Fibroblast of villous mesenchyme (primary cell): ENCODE results near the gene RASL11B. TPM values are rescaled to one million over a fixed set of nuclear protein-coding genes. Genes with fewer than 3 reads are reported as not detected.

Experiments
- DNase-seq: peaks from one replicate; pipeline ENCODE4 v3.0.0-alpha.2; 2010; ENCODE audit warnings: low read depth
- H3K4me3 ChIP-seq: 2 replicates; pipeline ENCODE4 v1.5.1; 2011; ENCODE audit warnings: low read depth, mild to moderate bottlenecking, low read length
- total RNA-seq: library from RNA; depleted of rRNA; stranded (reverse); fragments of >200 nt; gene quantifications from 2 replicates; pipeline ENCODE4 v1.2.3, GENCODE V29; 2012
- TF ChIP-seq, protein P1 (sequence below): IDR thresholded peaks from 2 replicates; pipeline ENCODE4 v1.5.1; 2012; ENCODE audit warnings: low read depth, mild to moderate bottlenecking, low read length; ENCODE audit not compliant: insufficient read depth

The RASL11B gene
- total RNA-seq, 1 donor, result 0.43 TPM

DNA sequence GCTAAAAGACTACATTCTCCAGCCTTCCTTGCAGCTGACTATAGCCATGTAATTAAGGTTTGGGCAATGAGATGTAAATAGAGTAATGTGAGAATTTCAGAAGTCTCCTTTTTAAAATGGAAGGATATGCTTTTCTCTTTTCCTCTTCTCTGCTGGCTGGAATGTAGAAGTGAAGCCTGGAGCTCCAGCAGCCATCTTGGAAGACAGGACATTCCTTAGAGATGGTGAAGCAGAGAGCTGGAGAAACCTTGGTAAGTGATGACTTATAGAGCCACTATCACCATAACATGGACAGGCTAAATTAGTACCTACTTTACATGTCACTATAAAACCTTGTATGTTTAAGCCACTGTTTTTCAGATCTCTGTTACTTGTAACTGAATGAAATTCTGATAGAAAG, 48.0 kb downstream of the RASL11B start:
- DNase-seq, result no peak
- TF ChIP-seq, protein P1, sequence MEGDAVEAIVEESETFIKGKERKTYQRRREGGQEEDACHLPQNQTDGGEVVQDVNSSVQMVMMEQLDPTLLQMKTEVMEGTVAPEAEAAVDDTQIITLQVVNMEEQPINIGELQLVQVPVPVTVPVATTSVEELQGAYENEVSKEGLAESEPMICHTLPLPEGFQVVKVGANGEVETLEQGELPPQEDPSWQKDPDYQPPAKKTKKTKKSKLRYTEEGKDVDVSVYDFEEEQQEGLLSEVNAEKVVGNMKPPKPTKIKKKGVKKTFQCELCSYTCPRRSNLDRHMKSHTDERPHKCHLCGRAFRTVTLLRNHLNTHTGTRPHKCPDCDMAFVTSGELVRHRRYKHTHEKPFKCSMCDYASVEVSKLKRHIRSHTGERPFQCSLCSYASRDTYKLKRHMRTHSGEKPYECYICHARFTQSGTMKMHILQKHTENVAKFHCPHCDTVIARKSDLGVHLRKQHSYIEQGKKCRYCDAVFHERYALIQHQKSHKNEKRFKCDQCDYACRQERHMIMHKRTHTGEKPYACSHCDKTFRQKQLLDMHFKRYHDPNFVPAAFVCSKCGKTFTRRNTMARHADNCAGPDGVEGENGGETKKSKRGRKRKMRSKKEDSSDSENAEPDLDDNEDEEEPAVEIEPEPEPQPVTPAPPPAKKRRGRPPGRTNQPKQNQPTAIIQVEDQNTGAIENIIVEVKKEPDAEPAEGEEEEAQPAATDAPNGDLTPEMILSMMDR, result no peak
- no peak overlapping the region for H3K4me3 ChIP-seq

DNA sequence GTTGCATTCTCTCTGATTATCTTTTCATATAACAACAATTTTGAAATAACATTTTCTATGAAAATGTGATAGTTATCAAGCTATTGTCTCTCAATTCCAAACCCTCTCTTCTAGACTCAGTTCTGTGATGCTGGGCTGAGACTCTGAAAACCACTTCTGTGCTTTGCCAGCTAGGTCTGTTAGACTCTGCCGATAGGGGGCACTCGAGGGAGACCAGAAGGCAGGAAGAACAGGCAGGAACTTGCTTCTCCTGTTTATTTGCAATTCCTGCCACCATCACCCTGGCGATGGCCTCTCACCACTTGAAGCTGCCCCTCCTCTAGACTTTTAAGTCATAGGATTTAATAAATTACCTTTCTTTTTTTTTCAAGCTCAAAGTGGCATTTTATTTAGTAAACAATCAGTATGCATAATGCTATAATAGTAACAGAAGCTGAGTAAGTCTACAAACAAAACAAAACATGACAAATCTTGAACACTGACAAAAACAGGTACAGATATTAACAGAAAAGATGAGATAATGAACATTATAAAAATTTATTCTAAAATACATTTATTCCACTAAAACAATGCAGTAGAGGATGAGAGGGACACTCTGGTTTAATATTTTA, 49.7 kb downstream of the RASL11B start:
- peak; percentile 79 for DNase-seq
- H3K4me3 ChIP-seq, result no peak overlapping the region
- TF ChIP-seq, protein P1, result peak; percentile 95

DNA sequence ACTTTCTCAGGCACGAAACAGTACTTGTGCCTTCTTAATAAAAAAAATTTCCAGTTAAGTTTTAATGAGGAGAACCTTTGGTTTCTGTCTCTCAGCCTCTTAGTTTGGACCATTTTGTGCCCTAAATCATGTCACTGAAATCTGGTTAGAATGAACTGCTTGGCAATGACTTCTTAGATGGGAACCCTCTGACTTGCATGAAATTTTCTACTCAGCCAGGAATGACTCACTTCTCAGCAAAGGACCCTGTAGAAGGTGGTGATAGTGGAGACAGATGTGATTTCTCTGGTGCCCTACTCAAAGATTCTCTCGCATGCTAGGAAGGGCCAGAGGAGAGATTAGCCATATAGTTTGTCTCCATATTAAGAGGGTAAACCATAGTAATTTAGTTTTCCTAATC, 50.5 kb downstream of the RASL11B start:
- H3K4me3 ChIP-seq, result no peak overlapping the region
- TF ChIP-seq, protein P1, result no peak
- DNase-seq, result peak; percentile 18

DNA sequence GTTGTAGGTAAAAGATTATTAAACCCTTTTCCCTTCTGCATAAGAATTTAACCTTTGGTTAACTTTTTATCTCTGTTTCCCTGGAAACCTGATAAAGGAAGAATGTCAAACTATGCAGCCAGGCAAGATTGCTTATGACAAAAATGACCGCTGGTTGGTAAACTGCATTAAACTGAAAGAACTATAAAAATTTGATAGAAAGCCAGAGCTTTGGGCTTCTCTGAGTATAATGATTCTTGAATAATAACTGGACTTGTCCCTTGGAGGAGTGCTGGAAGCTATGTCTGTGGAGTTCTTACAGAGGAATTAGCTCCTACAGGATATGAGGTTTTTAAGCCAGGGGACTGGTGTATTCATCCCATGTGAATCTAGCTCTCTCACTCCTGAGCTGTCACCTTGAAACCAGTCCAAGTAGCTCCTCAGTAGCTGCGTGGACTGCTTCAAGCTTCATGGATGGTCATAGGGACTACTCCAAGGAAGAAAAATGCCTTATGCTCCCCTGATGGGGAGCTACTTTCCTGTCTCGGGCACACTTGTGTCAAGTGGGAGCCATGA, 52.0 kb downstream of the RASL11B start:
- no peak overlapping the region for H3K4me3 ChIP-seq
- TF ChIP-seq, protein P1, result no peak
- peak; percentile 66 for DNase-seq

DNA sequence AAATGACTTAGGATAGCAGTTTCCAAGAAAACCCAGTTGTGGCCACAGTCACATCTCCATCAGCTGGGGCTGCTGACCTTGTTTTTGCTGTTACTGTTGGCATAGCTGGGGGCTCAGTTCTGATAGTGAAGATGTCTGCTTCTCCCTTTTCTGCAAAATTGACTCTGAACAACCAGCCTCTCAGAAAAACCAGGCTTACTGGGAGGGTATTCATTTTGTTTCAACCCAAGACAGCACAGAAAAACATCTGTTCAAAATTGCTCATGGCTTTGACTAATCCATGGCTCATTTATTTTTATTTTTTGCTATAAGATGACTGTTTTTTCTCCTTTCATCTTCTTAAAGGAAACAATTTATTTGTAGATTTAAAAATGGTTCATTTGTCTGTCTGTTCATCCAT, 53.1 kb downstream of the RASL11B start:
- TF ChIP-seq, protein P1, result no peak
- no peak overlapping the region for H3K4me3 ChIP-seq
- no peak for DNase-seq

DNA sequence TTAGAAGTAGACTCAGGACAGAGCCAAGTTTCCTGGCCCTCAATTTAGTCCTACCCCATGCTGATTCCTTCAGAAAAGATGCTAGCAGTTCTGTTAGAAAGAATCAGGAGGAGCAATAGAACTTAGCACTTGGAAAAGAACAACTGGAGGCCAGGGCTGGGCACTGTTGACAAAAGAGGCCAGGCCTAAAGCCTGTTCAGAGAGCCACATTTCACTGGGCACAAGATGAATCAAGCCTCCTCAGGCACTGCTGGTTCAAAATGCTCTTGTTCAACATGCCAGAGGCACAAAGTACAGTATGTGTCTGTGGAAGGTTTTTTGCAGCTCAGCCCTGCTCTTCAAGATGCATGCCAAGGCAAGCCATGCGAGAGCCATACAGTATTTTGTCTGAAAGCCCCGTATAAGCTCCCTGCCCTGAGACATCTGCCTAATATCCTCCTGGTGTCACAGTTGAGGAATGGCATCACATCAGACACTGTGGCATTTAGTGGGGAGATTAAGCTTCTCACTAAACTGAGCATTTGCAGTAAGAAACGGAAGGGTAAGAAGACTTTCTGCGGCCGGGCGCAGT, 53.7 kb downstream of the RASL11B start:
- no peak for DNase-seq
- TF ChIP-seq, protein P1, result no peak
- no peak overlapping the region for H3K4me3 ChIP-seq

Other genes with a start within 250 kb of the RASL11B start
- 13.5 and 19.4 TPM in 2 replicates for gene USP46, start 203.0 kb upstream of the RASL11B start, total RNA-seq
- gene ERVMER34-1, start 110.9 kb upstream of the RASL11B start, total RNA-seq, result under 0.01 and 0.32 TPM in 2 replicates